Hepatocyte (in vitro differentiated cells): ENCODE measurements around the gene MEAK7. TPM values are rescaled to one million over a fixed set of nuclear protein-coding genes. Genes with fewer than 3 reads are reported as not detected.

Experiments
- DNase-seq: peaks from one replicate; pipeline ENCODE4 v3.0.0-alpha.2; 2016; ENCODE audit warnings: low spot score
- H2AFZ ChIP-seq: fragments of 200-600 bp; sonication (generic); 2 replicates; pipeline ENCODE4 v1.6.0; 2016; ENCODE audit warnings: antibody characterized with exemption, mild to moderate bottlenecking
- H3K27ac ChIP-seq: fragments of 200-600 bp; sonication (generic); 2 replicates; pipeline ENCODE4 v1.5.1; 2016; ENCODE audit warnings: mild to moderate bottlenecking
- H3K27me3 ChIP-seq: fragments of 200-600 bp; sonication (generic); 2 replicates; pipeline ENCODE4 v1.6.1; 2016
- H3K36me3 ChIP-seq: fragments of 200-600 bp; sonication (generic); replicated peaks from 2 replicates; pipeline ENCODE4 v1.5.1; 2016; ENCODE audit warnings: low read depth; ENCODE audit not compliant: insufficient read depth
- H3K4me1 ChIP-seq: fragments of 200-600 bp; sonication (generic); 2 replicates; pipeline ENCODE4 v1.5.1; 2016; ENCODE audit warnings: mild to moderate bottlenecking, moderate library complexity; ENCODE audit not compliant: insufficient read depth
- H3K4me2 ChIP-seq: fragments of 200-600 bp; sonication (generic); 2 replicates; pipeline ENCODE4 v1.6.0; 2016
- H3K4me3 ChIP-seq: fragments of 200-600 bp; sonication (generic); 2 replicates; pipeline ENCODE4 v1.5.1; 2016; ENCODE audit warnings: mild to moderate bottlenecking
- H3K79me2 ChIP-seq: fragments of 200-600 bp; sonication (generic); 2 replicates; pipeline ENCODE4 v1.6.0; 2017; ENCODE audit warnings: mild to moderate bottlenecking
- H3K9me2 ChIP-seq: fragments of 200-600 bp; sonication (generic); replicated peaks from 2 replicates; pipeline ENCODE4 v1.6.0; 2017; ENCODE audit warnings: mild to moderate bottlenecking; ENCODE audit not compliant: insufficient read depth
- H3K9me3 ChIP-seq: fragments of 200-600 bp; sonication (generic); 2 replicates; pipeline ENCODE4 v1.5.1; 2016; ENCODE audit warnings: low read depth, mild to moderate bottlenecking
- H4K20me1 ChIP-seq: fragments of 200-600 bp; sonication (generic); 2 replicates; pipeline ENCODE4 v1.6.0; 2016; ENCODE audit warnings: mild to moderate bottlenecking; ENCODE audit not compliant: insufficient read depth, poor library complexity, severe bottlenecking
- EZH2 ChIP-seq: fragments of 200-600 bp; sonication (generic); IDR thresholded peaks from 2 replicates; pipeline ENCODE4 v1.6.1; 2016; ENCODE audit warnings: antibody characterized with exemption, mild to moderate bottlenecking, borderline replicate concordance
- EZH2phosphoT487 ChIP-seq: fragments of 200-600 bp; sonication (generic); IDR thresholded peaks from one replicate; pipeline ENCODE4 v1.6.1; 2018; ENCODE audit warnings: antibody characterized with exemption, mild to moderate bottlenecking, low read depth, moderate library complexity; ENCODE audit not compliant: unreplicated experiment, severe bottlenecking
- WGBS: methylation state at CpG from one replicate; pipeline ENCODE4 v1.1.6; 2016; ENCODE audit warnings: low lambda C conversion rate; ENCODE audit errors: missing lambda C conversion rate; 5-methylcytosine and 5-hydroxymethylcytosine counted together
- polyA plus RNA-seq: library from polyadenylated mRNA; unstranded; fragments of >200 nt; fragmentation: Nextera tagmentation; extraction: Ambion mirVana; gene quantifications from 2 replicates; pipeline ENCODE4 v1.2.1, GENCODE V29; 2016
- total RNA-seq: library from RNA; depleted of rRNA; stranded (reverse); fragments of >200 nt; gene quantifications from 2 replicates; pipeline ENCODE4 v1.2.3, GENCODE V29; 2014
- TF ChIP-seq, protein P1 (sequence below): fragments of 200-600 bp; sonication (generic); IDR thresholded peaks from 2 replicates; pipeline ENCODE4 v1.5.1; 2016; ENCODE audit warnings: antibody characterized with exemption, mild to moderate bottlenecking; ENCODE audit not compliant: poor library complexity

Gene MEAK7
- total and polyA plus RNA-seq, 2 experiments from 2014 or later: 21.6 to 29.7 TPM

DNA sequence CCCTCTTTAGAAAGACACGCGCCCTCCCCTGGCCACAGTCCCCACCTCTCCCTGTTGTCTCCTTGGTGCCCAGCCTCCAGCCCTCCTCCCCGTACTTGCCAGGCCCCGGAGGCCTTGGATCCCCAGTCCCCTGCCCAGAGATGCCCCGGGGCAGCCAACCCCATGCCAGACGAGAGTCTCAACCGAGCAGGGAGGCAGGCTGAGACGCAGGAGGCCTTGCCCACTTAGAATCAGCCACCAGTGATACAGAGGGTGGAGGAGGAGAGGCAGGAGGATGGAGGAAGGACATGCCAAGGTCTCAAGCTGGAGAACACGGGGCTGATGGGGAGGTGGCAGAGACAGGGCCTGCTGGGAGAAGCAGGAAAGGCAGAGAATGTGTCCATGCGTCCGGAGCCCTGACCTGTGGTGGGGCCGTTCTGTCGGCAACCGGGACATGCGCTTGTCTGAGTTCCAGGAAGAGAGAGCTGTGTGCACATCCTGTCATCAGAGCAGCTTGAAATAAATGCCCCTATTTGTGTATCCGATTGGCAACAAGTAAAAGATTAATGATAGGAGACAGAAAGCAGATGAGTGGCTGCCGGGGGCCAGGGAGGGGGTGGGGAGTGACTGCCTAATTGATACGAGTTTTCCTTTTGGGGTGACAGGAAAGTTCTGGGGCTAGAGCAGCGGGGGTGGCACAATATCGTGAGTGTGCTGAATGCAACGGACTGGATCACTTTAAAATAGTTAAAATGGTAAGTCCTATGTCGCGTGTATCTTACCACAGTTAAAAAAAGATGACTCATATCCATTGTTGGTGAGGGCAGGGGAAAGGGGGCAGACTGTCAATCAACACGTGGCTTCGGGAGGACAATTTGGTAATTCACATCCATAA lies 44.7 kb upstream of the MEAK7 start:
- no peaks in the 10 kb centered on the region for H3K9me2 ChIP-seq
- H4K20me1 ChIP-seq: no peaks in the 10 kb centered on the region
- no peaks in the 10 kb centered on the region for H3K4me1 ChIP-seq
- H3K27me3 ChIP-seq: no peaks in the 10 kb centered on the region
- H3K4me2 ChIP-seq: no peak overlapping the region
- no peaks in the 10 kb centered on the region for H3K36me3 ChIP-seq
- no peaks in the 10 kb centered on the region for H3K9me3 ChIP-seq
- no peak overlapping the region for H3K4me3 ChIP-seq
- DNase-seq: no peak
- 75% methylated on average over 25 of the region's 25 CpGs for WGBS
- TF ChIP-seq EZH2 (no peak), EZH2phosphoT487 (no peak)
- TF ChIP-seq, protein P1, sequence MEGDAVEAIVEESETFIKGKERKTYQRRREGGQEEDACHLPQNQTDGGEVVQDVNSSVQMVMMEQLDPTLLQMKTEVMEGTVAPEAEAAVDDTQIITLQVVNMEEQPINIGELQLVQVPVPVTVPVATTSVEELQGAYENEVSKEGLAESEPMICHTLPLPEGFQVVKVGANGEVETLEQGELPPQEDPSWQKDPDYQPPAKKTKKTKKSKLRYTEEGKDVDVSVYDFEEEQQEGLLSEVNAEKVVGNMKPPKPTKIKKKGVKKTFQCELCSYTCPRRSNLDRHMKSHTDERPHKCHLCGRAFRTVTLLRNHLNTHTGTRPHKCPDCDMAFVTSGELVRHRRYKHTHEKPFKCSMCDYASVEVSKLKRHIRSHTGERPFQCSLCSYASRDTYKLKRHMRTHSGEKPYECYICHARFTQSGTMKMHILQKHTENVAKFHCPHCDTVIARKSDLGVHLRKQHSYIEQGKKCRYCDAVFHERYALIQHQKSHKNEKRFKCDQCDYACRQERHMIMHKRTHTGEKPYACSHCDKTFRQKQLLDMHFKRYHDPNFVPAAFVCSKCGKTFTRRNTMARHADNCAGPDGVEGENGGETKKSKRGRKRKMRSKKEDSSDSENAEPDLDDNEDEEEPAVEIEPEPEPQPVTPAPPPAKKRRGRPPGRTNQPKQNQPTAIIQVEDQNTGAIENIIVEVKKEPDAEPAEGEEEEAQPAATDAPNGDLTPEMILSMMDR: no peak
- no peak overlapping the region for H3K27ac ChIP-seq
- no peaks in the 10 kb centered on the region for H3K79me2 ChIP-seq
- H2AFZ ChIP-seq: no peak overlapping the region

DNA sequence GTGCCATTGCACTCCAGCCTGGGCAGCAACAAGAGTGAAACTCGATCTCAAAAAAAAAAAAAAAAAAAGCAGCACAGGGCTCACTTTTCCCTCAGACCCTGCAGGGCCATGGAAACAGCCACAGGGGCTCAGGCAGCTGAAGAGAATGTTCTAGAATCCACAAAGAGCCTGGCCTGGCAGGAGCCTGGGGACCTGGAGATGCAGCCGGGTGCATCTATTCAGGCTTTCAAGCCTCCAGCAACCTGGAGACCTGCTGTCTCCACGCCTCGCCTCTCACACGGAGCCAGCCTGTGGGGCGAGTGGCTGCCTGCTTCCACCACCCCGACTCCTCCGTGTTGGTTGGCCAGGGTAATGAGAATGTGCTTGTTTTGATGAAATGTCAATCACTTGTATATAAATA lies 44.0 kb upstream of the MEAK7 start:
- Histone ChIP-seq H3K27me3 (no peaks in the 10 kb centered on the region), H3K9me3 (no peaks in the 10 kb centered on the region), H3K9me2 (no peaks in the 10 kb centered on the region), H3K4me3 (no peak overlapping the region), H3K36me3 (no peaks in the 10 kb centered on the region), H2AFZ (no peak overlapping the region), H3K27ac (no peak overlapping the region), H3K4me2 (no peak overlapping the region), H4K20me1 (no peaks in the 10 kb centered on the region), H3K4me1 (no peaks in the 10 kb centered on the region), H3K79me2 (no peaks in the 10 kb centered on the region)
- WGBS: 87% methylated on average over 7 of the region's 8 CpGs
- no peak for DNase-seq
- no peak for TF ChIP-seq EZH2

DNA sequence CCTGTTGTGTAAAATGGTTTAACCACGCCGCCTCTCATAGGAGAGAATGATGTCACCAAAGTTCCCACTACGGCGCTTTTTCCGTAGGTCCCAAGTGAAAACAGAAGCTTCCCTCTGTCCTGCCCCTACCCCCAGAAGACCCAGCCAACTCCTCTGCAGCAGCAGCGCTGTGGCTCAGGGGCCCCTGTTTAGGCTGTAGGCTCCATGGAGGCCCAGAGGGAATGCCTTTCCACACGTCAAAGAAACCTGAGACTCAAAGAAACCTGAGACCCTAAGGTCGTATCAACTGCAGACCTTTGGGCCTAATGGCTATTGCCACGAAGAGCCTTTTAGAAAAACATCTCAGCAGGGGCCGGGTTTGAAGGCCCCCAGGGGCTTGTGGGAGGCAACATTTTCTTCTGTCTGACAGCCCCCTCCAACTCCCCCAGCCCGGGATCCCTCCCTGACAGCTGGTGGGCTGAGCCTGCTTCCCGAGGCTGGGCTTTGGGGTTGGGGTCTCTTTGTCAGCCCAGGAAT lies 43.1 kb upstream of the MEAK7 start:
- no peak for DNase-seq
- Histone ChIP-seq H4K20me1 (no peaks in the 10 kb centered on the region), H3K4me3 (no peak overlapping the region), H3K27me3 (no peaks in the 10 kb centered on the region), H3K79me2 (no peaks in the 10 kb centered on the region), H3K36me3 (no peaks in the 10 kb centered on the region), H3K4me2 (no peak overlapping the region), H2AFZ (no peak overlapping the region), H3K9me2 (no peaks in the 10 kb centered on the region), H3K9me3 (no peaks in the 10 kb centered on the region), H3K4me1 (no peaks in the 10 kb centered on the region), H3K27ac (no peak overlapping the region)
- TF ChIP-seq, protein P1: no peak
- TF ChIP-seq EZH2phosphoT487 (no peak), EZH2 (no peak)
- 56% methylated on average over 12 of the region's 12 CpGs for WGBS
